HL-60 (cell line): ENCODE data around the gene FGB.

Experiments used
- DNase-seq, 2 experiments: peaks; one replicate each; pipeline ENCODE4 v3.0.0-alpha.2; 2010 to 2020; ENCODE audit warnings: low read depth in 1 of 2, low spot score in 1 of 2
- H3K27ac ChIP-seq: fragments of 250-450 bp; sonication (Bioruptor Pico); replicated peaks from 2 replicates; pipeline ENCODE4 v1.5.1; 2020; ENCODE audit warnings: mild to moderate bottlenecking, moderate library complexity
- H3K27me3 ChIP-seq: fragments of 250-450 bp; sonication (Bioruptor Pico); 2 replicates; pipeline ENCODE4 v1.5.1; 2021; ENCODE audit warnings: mild to moderate bottlenecking, moderate library complexity; ENCODE audit not compliant: insufficient read depth, poor library complexity, severe bottlenecking
- H3K4me3 ChIP-seq: replicated peaks from 2 replicates; pipeline ENCODE4 v1.5.1; 2011; ENCODE audit warnings: mild to moderate bottlenecking, control low read depth, low read length; ENCODE audit not compliant: insufficient read depth
- GABPA ChIP-seq: IDR thresholded peaks from 2 replicates; pipeline ENCODE4 v1.6.1; 2012; ENCODE audit warnings: low read depth
- POLR2AphosphoS5 ChIP-seq: IDR thresholded peaks from 2 replicates; pipeline ENCODE4 v1.6.1; 2012; ENCODE audit warnings: low read depth
- SPI1 ChIP-seq: IDR thresholded peaks from 2 replicates; pipeline ENCODE4 v1.6.1; 2012; ENCODE audit warnings: low read depth, mild to moderate bottlenecking, borderline replicate concordance
- TF ChIP-seq, protein P1 (sequence below): IDR thresholded peaks from 2 replicates; pipeline ENCODE4 v1.6.1; 2012; ENCODE audit warnings: low read depth; ENCODE audit not compliant: insufficient replicate concordance
- TF ChIP-seq, protein P2 (sequence below): IDR thresholded peaks from one replicate; pipeline ENCODE4 v1.5.1; 2011; ENCODE audit warnings: low read length, control low read depth, inconsistent platforms; ENCODE audit not compliant: insufficient read depth

Gene FGB

DNA sequence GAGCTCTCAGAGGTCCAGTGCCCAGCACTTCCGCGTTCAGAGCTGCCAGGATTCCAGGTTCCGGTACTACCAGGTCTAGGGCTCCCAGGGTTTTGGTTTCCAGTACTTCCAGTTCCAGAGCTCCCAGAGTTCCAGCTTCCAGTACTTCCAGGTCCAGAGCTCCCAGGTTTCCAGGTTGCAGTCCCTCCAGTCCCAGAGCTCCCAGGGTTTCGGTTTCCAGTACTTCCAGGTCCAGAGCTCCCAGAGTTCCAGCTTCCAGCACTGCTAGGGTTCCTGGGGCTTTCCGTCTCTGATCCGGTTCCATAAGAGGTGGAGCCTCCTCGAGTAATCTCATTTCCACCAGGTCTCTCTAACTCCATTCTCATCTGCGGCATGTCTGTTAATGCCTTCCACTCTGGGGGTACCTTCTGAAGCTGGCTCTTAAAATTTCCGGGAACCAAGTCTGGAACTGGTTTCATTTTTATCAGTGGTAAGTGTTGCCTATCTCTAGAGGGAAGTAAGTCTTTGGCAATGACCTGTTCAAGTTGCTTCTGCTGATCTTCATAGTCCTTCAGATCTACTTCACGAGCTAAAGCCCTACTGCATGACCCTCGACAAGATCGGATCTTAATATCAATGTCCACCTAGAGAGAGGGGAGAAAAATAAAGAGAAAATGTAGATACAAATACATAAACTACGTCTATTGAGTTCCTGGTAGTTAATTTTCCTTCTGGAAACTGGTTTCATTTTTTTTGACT, 23.7 kb downstream of the FGB start:
- Histone ChIP-seq H3K4me3 (no peak overlapping the region), H3K27me3 (peaks cover 3% of the 10 kb centered on the region), H3K27ac (no peak overlapping the region)
- no peak for DNase-seq
- TF ChIP-seq GABPA (no peak), SPI1 (no peak), POLR2AphosphoS5 (no peak)
- TF ChIP-seq, protein P1, sequence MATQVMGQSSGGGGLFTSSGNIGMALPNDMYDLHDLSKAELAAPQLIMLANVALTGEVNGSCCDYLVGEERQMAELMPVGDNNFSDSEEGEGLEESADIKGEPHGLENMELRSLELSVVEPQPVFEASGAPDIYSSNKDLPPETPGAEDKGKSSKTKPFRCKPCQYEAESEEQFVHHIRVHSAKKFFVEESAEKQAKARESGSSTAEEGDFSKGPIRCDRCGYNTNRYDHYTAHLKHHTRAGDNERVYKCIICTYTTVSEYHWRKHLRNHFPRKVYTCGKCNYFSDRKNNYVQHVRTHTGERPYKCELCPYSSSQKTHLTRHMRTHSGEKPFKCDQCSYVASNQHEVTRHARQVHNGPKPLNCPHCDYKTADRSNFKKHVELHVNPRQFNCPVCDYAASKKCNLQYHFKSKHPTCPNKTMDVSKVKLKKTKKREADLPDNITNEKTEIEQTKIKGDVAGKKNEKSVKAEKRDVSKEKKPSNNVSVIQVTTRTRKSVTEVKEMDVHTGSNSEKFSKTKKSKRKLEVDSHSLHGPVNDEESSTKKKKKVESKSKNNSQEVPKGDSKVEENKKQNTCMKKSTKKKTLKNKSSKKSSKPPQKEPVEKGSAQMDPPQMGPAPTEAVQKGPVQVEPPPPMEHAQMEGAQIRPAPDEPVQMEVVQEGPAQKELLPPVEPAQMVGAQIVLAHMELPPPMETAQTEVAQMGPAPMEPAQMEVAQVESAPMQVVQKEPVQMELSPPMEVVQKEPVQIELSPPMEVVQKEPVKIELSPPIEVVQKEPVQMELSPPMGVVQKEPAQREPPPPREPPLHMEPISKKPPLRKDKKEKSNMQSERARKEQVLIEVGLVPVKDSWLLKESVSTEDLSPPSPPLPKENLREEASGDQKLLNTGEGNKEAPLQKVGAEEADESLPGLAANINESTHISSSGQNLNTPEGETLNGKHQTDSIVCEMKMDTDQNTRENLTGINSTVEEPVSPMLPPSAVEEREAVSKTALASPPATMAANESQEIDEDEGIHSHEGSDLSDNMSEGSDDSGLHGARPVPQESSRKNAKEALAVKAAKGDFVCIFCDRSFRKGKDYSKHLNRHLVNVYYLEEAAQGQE = no peak
- TF ChIP-seq, protein P2, sequence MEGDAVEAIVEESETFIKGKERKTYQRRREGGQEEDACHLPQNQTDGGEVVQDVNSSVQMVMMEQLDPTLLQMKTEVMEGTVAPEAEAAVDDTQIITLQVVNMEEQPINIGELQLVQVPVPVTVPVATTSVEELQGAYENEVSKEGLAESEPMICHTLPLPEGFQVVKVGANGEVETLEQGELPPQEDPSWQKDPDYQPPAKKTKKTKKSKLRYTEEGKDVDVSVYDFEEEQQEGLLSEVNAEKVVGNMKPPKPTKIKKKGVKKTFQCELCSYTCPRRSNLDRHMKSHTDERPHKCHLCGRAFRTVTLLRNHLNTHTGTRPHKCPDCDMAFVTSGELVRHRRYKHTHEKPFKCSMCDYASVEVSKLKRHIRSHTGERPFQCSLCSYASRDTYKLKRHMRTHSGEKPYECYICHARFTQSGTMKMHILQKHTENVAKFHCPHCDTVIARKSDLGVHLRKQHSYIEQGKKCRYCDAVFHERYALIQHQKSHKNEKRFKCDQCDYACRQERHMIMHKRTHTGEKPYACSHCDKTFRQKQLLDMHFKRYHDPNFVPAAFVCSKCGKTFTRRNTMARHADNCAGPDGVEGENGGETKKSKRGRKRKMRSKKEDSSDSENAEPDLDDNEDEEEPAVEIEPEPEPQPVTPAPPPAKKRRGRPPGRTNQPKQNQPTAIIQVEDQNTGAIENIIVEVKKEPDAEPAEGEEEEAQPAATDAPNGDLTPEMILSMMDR = no peak

DNA sequence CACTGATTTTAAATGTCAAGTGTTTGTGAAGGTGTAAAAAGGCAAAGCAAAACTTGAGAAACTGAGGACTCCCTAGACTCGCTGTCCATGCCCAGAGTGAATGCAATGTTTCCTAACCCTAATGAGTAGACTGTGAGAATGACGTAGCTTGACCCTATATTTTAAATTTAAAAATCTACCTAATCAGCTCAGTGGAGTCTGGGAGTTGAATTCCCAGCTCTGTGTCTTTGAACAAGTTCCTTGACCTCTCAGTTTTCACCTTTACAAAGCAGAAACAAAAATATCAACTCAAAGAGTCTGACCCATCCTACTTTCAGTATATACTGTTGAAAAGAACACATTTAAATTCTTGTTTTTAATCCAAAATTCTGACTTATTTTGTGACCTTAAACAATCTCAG, 25.4 kb downstream of the FGB start:
- no peak overlapping the region for H3K27ac ChIP-seq
- no peak overlapping the region for H3K4me3 ChIP-seq
- H3K27me3 ChIP-seq = peaks cover 3% of the 10 kb centered on the region
- TF ChIP-seq, protein P2 = no peak
- TF ChIP-seq SPI1 (no peak), GABPA (no peak)
- no peak for DNase-seq

DNA sequence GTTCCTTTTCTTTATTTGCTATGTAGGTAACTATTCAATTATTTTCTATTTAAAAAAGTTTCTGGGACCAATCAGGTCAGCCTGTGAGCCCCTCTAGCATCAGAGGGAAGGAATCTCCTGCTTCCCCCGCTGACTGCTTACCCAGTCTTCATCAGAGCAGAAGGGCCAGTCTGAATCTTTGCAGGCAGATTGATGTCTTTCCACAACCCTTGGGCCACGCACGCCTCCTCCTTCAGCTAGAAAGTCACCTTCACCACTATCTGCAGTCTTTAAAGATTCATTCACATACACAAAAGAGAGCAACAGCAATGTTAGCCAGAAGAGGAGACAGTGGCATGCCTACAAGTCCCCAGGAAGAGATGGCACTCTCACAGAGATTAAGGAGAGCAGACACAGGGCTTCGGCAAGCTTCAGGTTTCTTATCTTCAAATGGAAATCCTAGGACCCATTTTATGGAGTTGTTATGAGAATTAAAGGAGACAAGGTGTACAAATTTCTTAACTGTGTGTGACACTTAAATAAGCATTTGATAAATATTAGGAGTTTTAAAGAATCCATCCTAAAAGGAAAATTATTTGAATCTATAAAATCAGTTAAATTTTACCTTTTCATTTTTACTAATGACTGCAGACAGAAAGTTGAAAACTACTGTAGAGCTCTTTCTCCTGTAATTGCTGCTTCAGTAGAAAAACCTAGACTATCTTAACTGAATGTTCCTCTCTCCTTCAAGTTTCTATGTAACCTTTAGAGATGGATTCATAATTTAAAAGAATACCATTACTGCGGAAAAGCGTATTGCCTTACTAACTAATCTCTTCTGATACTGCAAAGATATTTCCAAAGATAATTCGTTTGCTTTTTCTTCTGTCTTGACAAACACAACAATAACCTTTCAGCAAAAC, 26.7 kb downstream of the FGB start:
- Histone ChIP-seq H3K27ac (no peak overlapping the region), H3K4me3 (no peak overlapping the region), H3K27me3 (peaks cover 3% of the 10 kb centered on the region)
- TF ChIP-seq, protein P1 = no peak
- no peak for TF ChIP-seq SPI1
- DNase-seq = no peak

DNA sequence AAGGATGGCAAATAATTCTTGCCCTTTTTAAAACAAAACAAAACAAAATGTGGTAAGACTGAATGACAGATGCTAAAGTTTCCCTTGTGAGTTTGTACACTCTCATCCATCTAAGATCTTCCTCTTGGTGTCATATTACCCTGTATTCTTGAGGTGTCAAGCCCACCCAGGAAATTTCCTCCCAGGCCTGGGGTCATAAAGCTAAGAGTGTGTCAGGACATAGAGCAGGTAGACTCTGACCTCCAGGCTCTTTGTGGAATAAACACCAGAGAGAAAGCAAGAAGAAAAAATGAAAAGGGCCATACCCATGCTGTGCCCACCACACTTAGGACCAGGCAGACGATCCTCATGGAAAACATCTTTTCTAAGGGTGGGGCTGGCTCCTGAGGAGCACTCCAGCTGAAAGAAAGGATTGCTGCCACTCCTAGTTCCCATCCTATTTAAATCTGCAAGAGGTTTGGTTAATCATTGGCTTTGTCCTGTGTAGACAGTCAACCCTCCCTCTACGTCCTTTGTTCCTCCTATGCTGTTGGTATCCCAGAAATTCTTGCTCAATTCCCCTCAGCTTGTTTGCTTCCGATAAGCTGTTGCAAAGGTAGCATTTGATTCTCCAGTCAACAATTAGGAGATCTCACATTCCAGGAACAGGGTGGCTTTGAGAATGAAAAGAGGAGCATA, 27.7 kb downstream of the FGB start, which contains the start of gene FGA:
FGA (minus strand) TSS at position 414 of the 678 bp plus-strand sequence; CDS start at position 359, 55 bp downstream.
- Histone ChIP-seq H3K27me3 (peaks cover 3% of the 10 kb centered on the region), H3K27ac (no peak within 1 kb of the TSS), H3K4me3 (no peak within 1 kb of the TSS)
- no peak for DNase-seq
- TF ChIP-seq, protein P1 = no peak
- TF ChIP-seq SPI1 = no peak
- TF ChIP-seq, protein P2 = no peak
